ENCODE data around the gene RHBDD2.

DNA sequence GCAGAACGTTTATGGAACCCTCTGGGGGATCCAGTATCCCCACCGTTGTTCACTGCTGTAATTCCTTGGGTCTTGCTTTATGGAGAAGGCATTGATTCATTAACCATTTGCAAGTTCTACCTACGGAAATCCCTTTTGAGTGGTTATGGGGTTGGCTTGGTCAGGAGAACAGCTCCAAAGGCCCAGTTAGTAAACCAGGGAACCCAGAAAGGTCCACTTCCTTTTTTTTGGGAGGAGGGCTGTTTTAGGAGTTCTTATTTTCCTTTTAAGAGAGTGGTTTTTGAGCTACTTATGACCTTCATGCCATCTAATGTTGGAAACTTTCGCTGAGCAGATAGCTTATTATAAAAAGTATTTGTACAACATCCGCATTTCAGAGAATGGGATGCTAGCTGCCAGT is 37.4 kb downstream of the RHBDD2 start:
- TF ChIP-seq POLR2AphosphoS5 (IDR thresholded peaks at IDR 0.05): no peak
- TF ChIP-seq, protein P1, sequence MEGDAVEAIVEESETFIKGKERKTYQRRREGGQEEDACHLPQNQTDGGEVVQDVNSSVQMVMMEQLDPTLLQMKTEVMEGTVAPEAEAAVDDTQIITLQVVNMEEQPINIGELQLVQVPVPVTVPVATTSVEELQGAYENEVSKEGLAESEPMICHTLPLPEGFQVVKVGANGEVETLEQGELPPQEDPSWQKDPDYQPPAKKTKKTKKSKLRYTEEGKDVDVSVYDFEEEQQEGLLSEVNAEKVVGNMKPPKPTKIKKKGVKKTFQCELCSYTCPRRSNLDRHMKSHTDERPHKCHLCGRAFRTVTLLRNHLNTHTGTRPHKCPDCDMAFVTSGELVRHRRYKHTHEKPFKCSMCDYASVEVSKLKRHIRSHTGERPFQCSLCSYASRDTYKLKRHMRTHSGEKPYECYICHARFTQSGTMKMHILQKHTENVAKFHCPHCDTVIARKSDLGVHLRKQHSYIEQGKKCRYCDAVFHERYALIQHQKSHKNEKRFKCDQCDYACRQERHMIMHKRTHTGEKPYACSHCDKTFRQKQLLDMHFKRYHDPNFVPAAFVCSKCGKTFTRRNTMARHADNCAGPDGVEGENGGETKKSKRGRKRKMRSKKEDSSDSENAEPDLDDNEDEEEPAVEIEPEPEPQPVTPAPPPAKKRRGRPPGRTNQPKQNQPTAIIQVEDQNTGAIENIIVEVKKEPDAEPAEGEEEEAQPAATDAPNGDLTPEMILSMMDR (IDR thresholded peaks at IDR 0.05 in 8 of 11, conservative IDR thresholded peaks at IDR 0.05 in 3 of 11): no peak

All from spleen (tissue), 7 donors.